Endodermal cell (in vitro differentiated cells): ENCODE data around the gene ABCC5. TPM values are rescaled to one million over a fixed set of nuclear protein-coding genes. Genes with fewer than 3 reads are reported as not detected.
A peak's percentile ranks its signal among the peaks of the same experiment; 100 is the strongest.

Experiments
- DNase-seq: peaks from one replicate; pipeline ENCODE4 v3.0.0-alpha.2; 2017
- H3K27ac ChIP-seq: 2 replicates; pipeline ENCODE4 v1.5.1; 2013; ENCODE audit warnings: mild to moderate bottlenecking, low read depth, low read length, moderate library complexity
- H3K27me3 ChIP-seq: 2 replicates; pipeline ENCODE4 v1.6.1; 2013; ENCODE audit warnings: mild to moderate bottlenecking, low read length, moderate library complexity; ENCODE audit not compliant: insufficient read depth, control insufficient read depth, poor library complexity, severe bottlenecking
- H3K36me3 ChIP-seq: 2 replicates; pipeline ENCODE4 v1.7.0; 2013; ENCODE audit warnings: mild to moderate bottlenecking, low read length, moderate library complexity; ENCODE audit not compliant: control insufficient read depth, insufficient read depth
- H3K4me1 ChIP-seq: one replicate; pipeline ENCODE4 v1.7.0; 2013; ENCODE audit warnings: low read length; ENCODE audit not compliant: control insufficient read depth, insufficient read depth
- H3K4me3 ChIP-seq: 2 replicates; pipeline ENCODE4 v1.5.1; 2013; ENCODE audit warnings: mild to moderate bottlenecking, low read length, moderate library complexity
- H3K9ac ChIP-seq: 2 replicates; pipeline ENCODE4 v1.6.1; 2013; ENCODE audit warnings: mild to moderate bottlenecking, low read length, moderate library complexity; ENCODE audit not compliant: poor library complexity, severe bottlenecking; ENCODE audit errors: extremely low read depth
- H3K9me3 ChIP-seq: 2 replicates; pipeline ENCODE4 v1.6.1; 2013; ENCODE audit warnings: mild to moderate bottlenecking, low read length, moderate library complexity; ENCODE audit not compliant: control insufficient read depth
- H3K27ac Mint-ChIP-seq: 2 replicates; pipeline ENCODE4 v1.8.0; 2020; ENCODE audit warnings: mixed read lengths
- H3K27me3 Mint-ChIP-seq: 2 replicates; pipeline ENCODE4 v1.8.0; 2021; ENCODE audit warnings: mild to moderate bottlenecking, mixed read lengths; ENCODE audit not compliant: insufficient read depth
- H3K36me3 Mint-ChIP-seq: 2 replicates; pipeline ENCODE4 v1.8.0; 2020; ENCODE audit warnings: low read depth, mixed read lengths
- H3K4me1 Mint-ChIP-seq: 2 replicates; pipeline ENCODE4 v1.8.0; 2020; ENCODE audit warnings: mixed read lengths
- H3K4me3 Mint-ChIP-seq: 2 replicates; pipeline ENCODE4 v1.8.0; 2020; ENCODE audit warnings: mild to moderate bottlenecking, moderate library complexity, mixed read lengths
- H3K9me3 Mint-ChIP-seq: 2 replicates; pipeline ENCODE4 v1.8.0; 2020; ENCODE audit warnings: mild to moderate bottlenecking, mixed read lengths
- WGBS, 2 experiments: methylation state at CpG; one replicate each; pipeline versions ENCODE4 v1.1.5 to v1.1.7; 2013; ENCODE audit warnings: missing lambda C conversion rate in 2 of 2, mixed read lengths in 1 of 2; ENCODE audit not compliant: insufficient coverage in 1 of 2, insufficient read length in 1 of 2; 5-methylcytosine and 5-hydroxymethylcytosine counted together
- total RNA-seq, 2 donors: library from RNA; stranded (reverse); fragmentation: NEBNext Ultra II Directional in 1 of 2; extraction: Animal tissue kit (Norgen Biotek cat#: 25700) in 1 of 2; gene quantifications; 2 replicates in 1 of 2; 3 replicates in 1 of 2; pipeline ENCODE4 v1.2.1, GENCODE V29; 2021
- TF ChIP-seq, protein P1 (sequence below): fragments of 200-600 bp; sonication (generic); conservative IDR thresholded peaks from 2 replicates; pipeline ENCODE4 v1.5.0; 2021; ENCODE audit warnings: antibody characterized with exemption, mild to moderate bottlenecking

The ABCC5 gene
- total RNA-seq, 2 donors from 2014 or later, result 32.8 to 35.7 TPM

DNA sequence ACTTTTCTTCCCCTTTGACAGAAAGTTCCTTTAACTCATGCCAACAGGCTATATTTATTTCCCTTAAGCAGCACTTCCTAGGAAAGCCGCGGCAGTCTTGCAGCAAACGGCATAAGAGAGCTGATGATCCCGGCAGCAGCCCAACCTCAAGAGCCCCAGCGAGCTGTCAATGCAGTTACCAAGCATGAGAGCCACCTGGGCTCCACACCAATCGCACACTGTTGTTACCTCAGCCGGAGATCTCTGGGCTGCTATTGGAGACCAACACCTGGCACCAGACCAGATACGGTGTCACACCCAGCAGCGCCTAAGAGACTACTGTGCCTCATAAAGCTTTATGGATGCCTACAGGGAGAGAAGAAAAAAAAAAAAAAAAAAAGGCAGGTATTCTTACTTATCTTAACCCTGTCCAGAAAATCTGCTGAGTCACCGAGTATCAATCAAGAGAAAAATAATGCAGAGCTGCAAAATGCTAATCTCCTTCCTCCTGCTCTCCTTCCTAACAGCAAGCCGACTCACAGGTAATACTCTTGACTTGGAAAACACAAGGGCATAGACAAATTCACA, 11.7 kb downstream of the ABCC5 start:
- no peak overlapping the region for H3K27ac ChIP-seq
- H3K27me3 ChIP-seq, result no peaks in the 10 kb centered on the region
- Mint-ChIP-seq H3K9me3 (no peaks in the 10 kb centered on the region), H3K27ac (peak overlapping the region; percentile 74), H3K36me3 (peaks cover 13% of the 10 kb centered on the region), H3K4me3 (no peak overlapping the region), H3K4me1 (peaks cover 44% of the 10 kb centered on the region), H3K27me3 (no peaks in the 10 kb centered on the region)
- H3K4me3 ChIP-seq, result no peak overlapping the region
- TF ChIP-seq, protein P1, sequence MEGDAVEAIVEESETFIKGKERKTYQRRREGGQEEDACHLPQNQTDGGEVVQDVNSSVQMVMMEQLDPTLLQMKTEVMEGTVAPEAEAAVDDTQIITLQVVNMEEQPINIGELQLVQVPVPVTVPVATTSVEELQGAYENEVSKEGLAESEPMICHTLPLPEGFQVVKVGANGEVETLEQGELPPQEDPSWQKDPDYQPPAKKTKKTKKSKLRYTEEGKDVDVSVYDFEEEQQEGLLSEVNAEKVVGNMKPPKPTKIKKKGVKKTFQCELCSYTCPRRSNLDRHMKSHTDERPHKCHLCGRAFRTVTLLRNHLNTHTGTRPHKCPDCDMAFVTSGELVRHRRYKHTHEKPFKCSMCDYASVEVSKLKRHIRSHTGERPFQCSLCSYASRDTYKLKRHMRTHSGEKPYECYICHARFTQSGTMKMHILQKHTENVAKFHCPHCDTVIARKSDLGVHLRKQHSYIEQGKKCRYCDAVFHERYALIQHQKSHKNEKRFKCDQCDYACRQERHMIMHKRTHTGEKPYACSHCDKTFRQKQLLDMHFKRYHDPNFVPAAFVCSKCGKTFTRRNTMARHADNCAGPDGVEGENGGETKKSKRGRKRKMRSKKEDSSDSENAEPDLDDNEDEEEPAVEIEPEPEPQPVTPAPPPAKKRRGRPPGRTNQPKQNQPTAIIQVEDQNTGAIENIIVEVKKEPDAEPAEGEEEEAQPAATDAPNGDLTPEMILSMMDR, result no peak
- DNase-seq, result peak; percentile 73
- H3K4me1 ChIP-seq, result peaks cover 11% of the 10 kb centered on the region
- peaks cover 9% of the 10 kb centered on the region for H3K36me3 ChIP-seq
- 85 to 90% methylated on average over 8 to 11 of the region's 11 CpGs for WGBS, 2 experiments
- H3K9ac ChIP-seq, result no peak overlapping the region
- no peaks in the 10 kb centered on the region for H3K9me3 ChIP-seq

DNA sequence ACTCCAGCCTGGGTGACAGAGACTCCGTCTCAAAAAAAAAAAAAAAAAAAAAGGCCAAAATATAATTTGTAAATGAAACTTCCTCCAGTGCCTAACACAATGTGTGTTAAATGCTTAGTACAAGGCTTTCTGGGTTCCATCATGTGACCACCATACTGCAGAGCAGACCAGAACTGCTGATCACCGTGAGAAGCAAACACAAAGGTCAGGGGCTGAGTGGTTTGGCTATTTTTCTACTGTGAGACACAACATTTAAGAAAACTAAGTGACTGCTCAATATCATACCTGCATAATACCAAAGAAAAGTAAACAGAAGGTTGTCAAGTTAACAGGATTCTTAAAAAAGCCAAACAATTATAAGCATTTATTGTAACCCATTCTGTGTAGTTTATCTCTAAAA, 13.2 kb downstream of the ABCC5 start:
- H3K36me3 ChIP-seq, result peaks cover 9% of the 10 kb centered on the region
- DNase-seq, result no peak

DNA sequence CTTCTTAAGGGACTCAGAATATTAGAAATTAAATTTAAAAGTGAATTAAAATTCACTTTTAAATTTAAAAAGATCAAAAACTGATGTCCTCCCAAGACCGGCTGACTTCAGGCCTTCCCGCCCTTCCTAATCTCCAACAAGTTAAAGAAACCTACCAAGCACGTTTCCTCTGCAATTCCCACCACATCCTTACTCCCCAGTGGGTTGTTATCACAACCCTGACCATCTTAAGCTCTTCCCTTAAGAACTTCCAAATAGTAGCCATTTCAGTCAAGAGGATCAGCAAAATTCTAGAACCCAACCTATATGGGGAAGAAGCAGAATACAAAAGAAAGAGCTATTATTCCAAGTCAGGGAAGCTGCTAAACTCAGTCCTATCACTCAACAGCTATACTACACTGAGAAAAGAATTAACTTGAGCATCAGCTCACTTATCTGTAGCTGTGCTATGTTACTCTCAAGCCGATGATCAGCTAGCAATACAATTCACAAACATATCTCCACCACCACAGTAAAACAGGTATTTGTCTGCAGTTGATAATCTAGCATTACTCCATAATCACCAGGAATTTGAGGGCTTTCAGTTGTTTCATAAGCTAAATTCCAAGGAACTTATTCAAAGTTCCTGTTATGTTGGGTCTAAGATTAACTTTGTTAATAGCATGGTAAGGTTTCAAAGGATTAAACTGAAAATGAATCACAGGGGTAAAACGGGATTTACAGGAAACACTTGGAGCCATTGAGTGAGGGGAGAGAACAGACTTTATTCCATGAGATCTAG, 14.3 kb downstream of the ABCC5 start:
- H3K4me3 ChIP-seq, result no peak overlapping the region
- TF ChIP-seq, protein P1, result no peak
- 63 to 81% methylated on average over 3 to 5 of the region's 5 CpGs for WGBS, 2 experiments
- Mint-ChIP-seq H3K4me3 (no peak overlapping the region), H3K27ac (peak overlapping the region; percentile 36), H3K36me3 (no peaks in the 10 kb centered on the region), H3K4me1 (peaks cover 43% of the 10 kb centered on the region), H3K27me3 (no peaks in the 10 kb centered on the region), H3K9me3 (no peaks in the 10 kb centered on the region)
- H3K9ac ChIP-seq, result no peak overlapping the region
- no peak overlapping the region for H3K27ac ChIP-seq
- DNase-seq, result no peak
- H3K36me3 ChIP-seq, result peaks cover 6% of the 10 kb centered on the region
- no peaks in the 10 kb centered on the region for H3K9me3 ChIP-seq
- H3K4me1 ChIP-seq, result peaks cover 11% of the 10 kb centered on the region
- no peaks in the 10 kb centered on the region for H3K27me3 ChIP-seq

More for the DNA sequence above, 13.2 kb downstream of the ABCC5 start:
- Histone ChIP-seq H3K4me3 (no peak overlapping the region), H3K9me3 (no peaks in the 10 kb centered on the region), H3K4me1 (peaks cover 11% of the 10 kb centered on the region), H3K27me3 (no peaks in the 10 kb centered on the region), H3K9ac (no peak overlapping the region), H3K27ac (no peak overlapping the region)
- no peaks in the 10 kb centered on the region for H3K9me3 Mint-ChIP-seq
- TF ChIP-seq, protein P1, result no peak
- H3K36me3 Mint-ChIP-seq, result peaks cover 2% of the 10 kb centered on the region
- no peak overlapping the region for H3K4me3 Mint-ChIP-seq
- WGBS, 2 experiments, result 100% methylated on average over 1 of the region's 2 CpGs
- H3K27me3 Mint-ChIP-seq, result no peaks in the 10 kb centered on the region
- no peak overlapping the region for H3K27ac Mint-ChIP-seq
- peaks cover 44% of the 10 kb centered on the region for H3K4me1 Mint-ChIP-seq
